ENCODE data around the gene EML4.
A peak's percentile ranks its signal among the peaks of the same experiment; 100 is the strongest.
"Not testable (repeated sequence)": the region's sequence is repeated elsewhere in the genome, so short reads cannot be mapped to it uniquely, and the experiment has no call there.

Gene EML4

GRCh38 chr2:42337846-42338566 lies 168.9 kb downstream of the EML4 start:
- no peak for DNase-seq

- no peak for DNase-seq
Observed at GRCh38 chr2:42338567-42339190, 169.5 kb downstream of the EML4 start.

- DNase-seq, result no peak
Observed at GRCh38 chr2:42339191-42339912, 170.2 kb downstream of the EML4 start.

GRCh38 chr2:42340045-42340937 lies 171.1 kb downstream of the EML4 start:
- no peak for DNase-seq

- DNase-seq, result no peak
Observed at GRCh38 chr2:42340938-42341636, 171.9 kb downstream of the EML4 start.

GRCh38 chr2:42342061-42342794 lies 173.1 kb downstream of the EML4 start:
- no peak for DNase-seq

GRCh38 chr2:42342795-42343241 lies 173.7 kb downstream of the EML4 start:
- no peak for DNase-seq

GRCh38 chr2:42345986-42346385 lies 176.8 kb downstream of the EML4 start:
- no peak for DNase-seq

- not testable (repeated sequence) for DNase-seq
Observed at GRCh38 chr2:42346856-42347255, 177.7 kb downstream of the EML4 start.

GRCh38 chr2:42347518-42347917 lies 178.4 kb downstream of the EML4 start:
- not testable (repeated sequence) for DNase-seq

- no peak for DNase-seq
Observed at GRCh38 chr2:42348113-42348805, 179.1 kb downstream of the EML4 start.

- no peak for DNase-seq
Observed at GRCh38 chr2:42350434-42351063, 181.4 kb downstream of the EML4 start.

GRCh38 chr2:42351864-42352263 lies 182.7 kb downstream of the EML4 start:
- no peak for DNase-seq

GRCh38 chr2:42353792-42354429 lies 184.8 kb downstream of the EML4 start:
- DNase-seq, result no peak

GRCh38 chr2:42359304-42359964 lies 190.3 kb downstream of the EML4 start:
- DNase-seq, result no peak

- no peak for DNase-seq
Observed at GRCh38 chr2:42359965-42360483, 190.9 kb downstream of the EML4 start.

- DNase-seq, result no peak
Observed at GRCh38 chr2:42360493-42360889, 191.3 kb downstream of the EML4 start.

- DNase-seq, result peak; percentile 94
Observed at GRCh38 chr2:42360890-42361727, 192.0 kb downstream of the EML4 start, which contains the start of gene COX7A2L. Gene COX7A2L (minus strand): TSS chr2:42361217. CDS start chr2:42361161, 56 bp downstream.

Data from NCI-H1417 treated with DMSO at 0.1 percent for 48 hours (cell line).